IPS-15b (cell line): Measurements from ENCODE around the gene ZNF217.
"Not testable (repeated sequence)": the region's sequence is repeated elsewhere in the genome, so short reads cannot be mapped to it uniquely, and the experiment has no call there.

Source experiments
- H3K27me3 ChIP-seq: one replicate; pipeline ENCODE4 v1.6.1; 2013; ENCODE audit warnings: low read length; ENCODE audit not compliant: control insufficient read depth, insufficient read depth
- H3K36me3 ChIP-seq: one replicate; pipeline ENCODE4 v1.6.1; 2013; ENCODE audit warnings: low read length; ENCODE audit not compliant: control insufficient read depth, insufficient read depth
- H3K4me1 ChIP-seq: one replicate; pipeline ENCODE4 v1.6.1; 2013; ENCODE audit warnings: mild to moderate bottlenecking, low read length; ENCODE audit not compliant: control insufficient read depth, insufficient read depth
- H3K4me3 ChIP-seq: one replicate; pipeline ENCODE4 v1.5.1; 2013; ENCODE audit warnings: low read depth, low read length
- H3K9ac ChIP-seq: one replicate; pipeline ENCODE4 v1.6.1; 2013; ENCODE audit warnings: low read depth, mild to moderate bottlenecking, low read length
- H3K9me3 ChIP-seq: one replicate; pipeline ENCODE4 v1.6.1; 2013; ENCODE audit warnings: mild to moderate bottlenecking, low read length; ENCODE audit not compliant: control insufficient read depth, insufficient read depth

ZNF217 gene

GRCh38 chr20:53628076-53628475 is 34.4 kb upstream of the ZNF217 start:
- no peak overlapping the region for H3K4me3 ChIP-seq
- no peaks in the 10 kb centered on the region for H3K27me3 ChIP-seq
- no peaks in the 10 kb centered on the region for H3K36me3 ChIP-seq
- H3K4me1 ChIP-seq, result peaks cover 7% of the 10 kb centered on the region
- H3K9me3 ChIP-seq, result no peaks in the 10 kb centered on the region
- no peak overlapping the region for H3K9ac ChIP-seq

- H3K9me3 ChIP-seq, H3K9ac ChIP-seq, H3K4me3 ChIP-seq, H3K27me3 ChIP-seq, H3K36me3 ChIP-seq: not testable (repeated sequence)
- H3K4me1 ChIP-seq, result peaks cover 18% of the 10 kb centered on the region
These were observed 33.4 kb upstream of the ZNF217 start for GRCh38 chr20:53627001-53627400.

- Histone ChIP-seq H3K27me3 (no peaks in the 10 kb centered on the region), H3K4me3 (no peak overlapping the region), H3K36me3 (no peaks in the 10 kb centered on the region), H3K9me3 (no peaks in the 10 kb centered on the region), H3K4me1 (peaks cover 21% of the 10 kb centered on the region), H3K9ac (no peak overlapping the region)
These were observed 32.9 kb upstream of the ZNF217 start for GRCh38 chr20:53626584-53626983.

- H3K9me3 ChIP-seq, result no peaks in the 10 kb centered on the region
- no peak overlapping the region for H3K9ac ChIP-seq
- no peaks in the 10 kb centered on the region for H3K27me3 ChIP-seq
- no peaks in the 10 kb centered on the region for H3K36me3 ChIP-seq
- no peak overlapping the region for H3K4me3 ChIP-seq
- H3K4me1 ChIP-seq, result peaks cover 21% of the 10 kb centered on the region
These were observed 31.9 kb upstream of the ZNF217 start for GRCh38 chr20:53625311-53626129.

GRCh38 chr20:53624927-53625250 is 31.2 kb upstream of the ZNF217 start:
- H3K4me3 ChIP-seq, H3K27me3 ChIP-seq: not testable (repeated sequence)

DNA sequence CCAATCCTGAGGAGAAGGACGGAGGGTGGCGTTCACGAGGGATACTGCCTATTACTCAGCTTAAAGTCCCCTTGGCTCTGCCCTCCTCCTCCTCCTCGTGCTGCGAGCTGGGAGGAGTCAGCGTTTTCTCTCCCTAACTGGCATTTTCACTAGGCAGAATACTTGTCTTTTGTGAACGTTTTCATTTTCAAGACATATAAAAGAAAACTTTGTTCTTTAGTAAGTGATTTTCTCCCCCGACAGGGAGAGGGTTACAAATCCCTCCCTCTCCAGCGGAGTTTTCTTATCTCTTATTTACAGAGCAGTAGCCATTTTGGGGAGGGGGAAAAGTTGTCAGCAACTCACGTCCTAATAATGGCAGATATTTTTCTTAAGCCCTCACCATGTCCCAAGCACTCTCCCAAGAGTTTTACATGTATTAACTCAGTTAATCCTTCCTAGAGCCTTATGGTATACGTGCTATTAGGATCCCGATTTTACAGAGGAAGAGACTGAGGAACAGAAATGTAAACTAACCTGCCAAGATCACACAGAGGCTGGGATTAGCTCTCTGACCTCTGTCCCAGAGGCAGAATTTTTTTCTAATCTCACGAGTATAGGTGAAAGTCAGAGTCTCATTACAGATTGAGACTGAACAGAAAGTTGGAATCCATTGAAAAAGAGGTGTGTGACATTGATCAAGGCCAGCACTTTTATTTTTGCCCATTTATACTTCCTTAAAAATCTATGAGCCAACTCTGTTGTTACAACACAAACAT is 30.0 kb upstream of the ZNF217 start:
- no peaks in the 10 kb centered on the region for H3K36me3 ChIP-seq
- H3K9me3 ChIP-seq, result no peaks in the 10 kb centered on the region
- peaks cover 21% of the 10 kb centered on the region for H3K4me1 ChIP-seq
- H3K27me3 ChIP-seq, result no peaks in the 10 kb centered on the region
- H3K4me3 ChIP-seq, result peak overlapping the region; percentile 28
- H3K9ac ChIP-seq, result peak overlapping the region; percentile 76

More at GRCh38 chr20:53624927-53625250, 31.2 kb upstream of the ZNF217 start:
- peaks cover 21% of the 10 kb centered on the region for H3K4me1 ChIP-seq
- not testable (repeated sequence) for H3K9me3 ChIP-seq, H3K9ac ChIP-seq, H3K36me3 ChIP-seq

GRCh38 chr20:53623134-53623453 is 29.5 kb upstream of the ZNF217 start:
- H3K36me3 ChIP-seq, result no peaks in the 10 kb centered on the region
- H3K9ac ChIP-seq, result peak overlapping the region; percentile 76
- H3K4me1 ChIP-seq, result peaks cover 21% of the 10 kb centered on the region
- no peak overlapping the region for H3K4me3 ChIP-seq
- no peaks in the 10 kb centered on the region for H3K9me3 ChIP-seq
- H3K27me3 ChIP-seq, result no peaks in the 10 kb centered on the region

DNA sequence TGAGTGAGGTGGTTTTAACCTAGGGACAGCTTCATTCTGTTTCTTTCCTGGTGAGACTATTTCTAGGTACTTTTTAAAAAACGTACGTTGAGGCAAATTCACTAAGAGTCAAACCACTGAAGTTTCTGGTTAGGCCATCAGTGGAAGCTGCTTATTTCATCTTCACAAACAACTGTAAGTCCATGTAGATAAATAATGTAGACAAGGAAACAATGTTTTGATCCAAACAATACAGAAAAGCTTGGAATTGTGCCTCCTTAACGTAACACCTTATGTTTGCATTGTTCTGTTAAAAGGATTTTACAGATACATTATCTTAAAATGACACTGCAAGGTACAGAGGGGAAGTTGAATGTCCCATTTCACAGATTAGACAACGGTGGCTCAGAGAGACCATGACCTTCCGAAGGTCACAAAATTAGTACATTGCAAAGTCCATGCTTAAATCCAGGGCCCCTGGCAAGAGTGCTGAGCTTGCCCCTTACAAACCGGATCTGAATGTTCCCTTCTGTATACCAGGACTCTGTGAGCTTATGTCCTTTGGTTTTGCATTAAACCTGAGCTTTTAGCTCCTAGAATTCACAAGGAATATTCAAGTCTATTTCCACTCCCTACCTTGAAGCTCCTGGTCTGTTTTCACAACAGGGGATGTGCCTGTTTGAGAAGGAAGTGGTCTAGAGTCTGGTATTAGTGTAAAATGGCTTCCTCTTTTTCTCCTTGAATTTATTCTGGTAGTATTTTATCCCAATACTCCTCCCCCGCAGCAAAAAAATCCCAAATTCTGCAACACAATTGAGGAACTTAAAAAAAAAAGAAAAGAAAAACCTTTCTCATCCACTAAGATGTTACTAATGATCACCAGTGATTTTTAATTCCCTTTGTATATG is 28.9 kb upstream of the ZNF217 start:
- H3K36me3 ChIP-seq, result no peaks in the 10 kb centered on the region
- peak overlapping the region; percentile 76 for H3K9ac ChIP-seq
- H3K4me3 ChIP-seq, result no peak overlapping the region
- H3K9me3 ChIP-seq, result no peaks in the 10 kb centered on the region
- H3K27me3 ChIP-seq, result no peaks in the 10 kb centered on the region
- peaks cover 21% of the 10 kb centered on the region for H3K4me1 ChIP-seq

DNA sequence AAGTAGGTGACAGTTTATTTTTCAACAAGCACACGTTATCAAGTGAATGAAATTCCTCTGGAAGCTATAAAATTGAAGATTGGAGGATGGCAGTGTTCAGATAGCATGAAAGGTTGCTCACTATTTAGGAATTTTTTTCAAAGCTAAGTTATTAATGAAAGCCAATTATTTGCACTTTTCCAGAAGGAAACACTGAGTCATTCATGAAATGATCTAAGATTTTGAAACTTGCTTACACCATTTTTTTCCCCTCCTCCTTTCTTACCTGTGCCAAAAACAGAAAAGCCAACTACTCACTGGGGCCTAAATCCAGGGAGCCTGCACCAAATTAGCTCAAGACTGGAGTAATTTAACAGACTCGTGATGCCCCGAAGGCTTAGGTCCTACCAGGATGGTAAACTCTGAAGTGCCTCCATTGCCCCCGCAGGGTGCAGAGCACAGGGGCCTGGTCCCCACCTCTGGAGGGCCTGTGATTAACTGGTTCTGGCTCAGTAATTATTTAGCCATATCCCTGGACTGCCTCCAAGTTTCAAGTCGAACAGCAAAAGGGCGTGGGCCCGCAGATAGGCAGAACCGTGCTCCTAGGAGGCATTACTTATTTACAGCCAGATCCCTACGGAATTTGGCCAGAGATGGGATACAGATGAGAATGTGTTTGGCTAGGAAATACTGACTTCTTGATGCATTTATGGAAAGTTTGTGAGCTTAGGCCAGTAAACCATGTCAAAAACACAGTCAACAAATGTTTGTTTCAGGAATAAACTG is 28.0 kb upstream of the ZNF217 start:
- Histone ChIP-seq H3K9me3 (no peaks in the 10 kb centered on the region), H3K4me3 (no peak overlapping the region), H3K4me1 (peaks cover 21% of the 10 kb centered on the region), H3K9ac (peak overlapping the region; percentile 40), H3K27me3 (no peaks in the 10 kb centered on the region), H3K36me3 (no peaks in the 10 kb centered on the region)

DNA sequence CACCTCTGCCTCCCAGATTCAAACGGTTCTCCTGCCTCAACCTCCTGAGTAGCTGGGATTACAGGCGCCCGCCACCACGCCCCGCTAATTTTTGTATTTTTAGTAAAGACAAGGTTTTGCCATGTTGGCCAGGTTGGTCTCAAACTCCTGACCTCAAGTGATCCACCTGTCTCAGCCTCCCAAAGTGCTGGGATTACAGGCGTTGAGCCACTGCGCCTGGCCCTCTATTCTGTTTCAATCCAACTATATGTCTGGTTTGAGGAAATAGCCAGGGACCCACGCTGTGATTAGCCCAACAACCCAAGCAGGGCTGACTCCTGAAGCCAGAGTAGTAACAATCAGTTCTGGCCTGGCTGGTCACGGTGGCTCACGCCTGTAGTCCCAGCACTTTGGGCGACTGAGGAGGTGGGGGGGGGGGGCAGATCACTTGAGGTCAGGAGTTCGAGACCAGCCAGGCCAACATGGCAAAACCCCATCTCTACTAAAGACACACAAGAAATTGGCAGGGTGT is 24.9 kb upstream of the ZNF217 start:
- H3K36me3 ChIP-seq, H3K4me3 ChIP-seq, H3K9ac ChIP-seq, H3K27me3 ChIP-seq, H3K9me3 ChIP-seq: not testable (repeated sequence)
- peaks cover 18% of the 10 kb centered on the region for H3K4me1 ChIP-seq
